Mesenchymal stem cell (in vitro differentiated cells and primary cell): ENCODE results near the gene SASH1.

Source experiments
- DNase-seq: peaks from one replicate; pipeline ENCODE4 v3.0.0-alpha.2; 2013
- H2AFZ ChIP-seq: one replicate; pipeline ENCODE4 v1.6.1; 2013; ENCODE audit warnings: low read depth, mild to moderate bottlenecking, control low read depth, inconsistent platforms, low read length, moderate library complexity
- H2AK5ac ChIP-seq: 2 replicates; pipeline ENCODE4 v1.6.1; 2013; ENCODE audit warnings: low read length, moderate library complexity, mild to moderate bottlenecking, inconsistent platforms; ENCODE audit not compliant: severe bottlenecking
- H2BK120ac ChIP-seq: one replicate; pipeline ENCODE4 v1.6.1; 2013; ENCODE audit warnings: low read depth, mild to moderate bottlenecking, inconsistent platforms, low read length, moderate library complexity
- H2BK12ac ChIP-seq, 2 experiments: one replicate each; pipeline ENCODE4 v1.6.1; 2013; ENCODE audit warnings: inconsistent platforms in 2 of 2, low read length in 2 of 2, mild to moderate bottlenecking in 2 of 2, moderate library complexity in 2 of 2, control low read depth in 1 of 2
- H2BK15ac ChIP-seq: one replicate; pipeline ENCODE4 v1.6.1; 2013; ENCODE audit warnings: mild to moderate bottlenecking, low read depth, inconsistent platforms; ENCODE audit not compliant: poor library complexity, severe bottlenecking
- H2BK5ac ChIP-seq: 2 replicates; pipeline ENCODE4 v1.6.1; 2013; ENCODE audit warnings: low read depth, mild to moderate bottlenecking, low read length, control low read depth, inconsistent platforms; ENCODE audit not compliant: poor library complexity, severe bottlenecking
- H3K14ac ChIP-seq, 2 experiments: one replicate each; pipeline ENCODE4 v1.6.1; 2013; ENCODE audit warnings: inconsistent platforms in 2 of 2, low read length in 2 of 2, control low read depth in 1 of 2, mild to moderate bottlenecking in 1 of 2, moderate library complexity in 1 of 2
- H3K18ac ChIP-seq, 2 experiments: one replicate each; pipeline ENCODE4 v1.6.1; 2013; ENCODE audit warnings: inconsistent platforms in 2 of 2, low read length in 2 of 2, control low read depth in 1 of 2, low read depth in 1 of 2, mild to moderate bottlenecking in 1 of 2
- H3K23ac ChIP-seq, 2 experiments: one replicate each; pipeline ENCODE4 v1.6.1; 2013; ENCODE audit warnings: inconsistent platforms in 2 of 2, low read length in 2 of 2, mild to moderate bottlenecking in 2 of 2, moderate library complexity in 2 of 2, control low read depth in 1 of 2
- H3K27ac ChIP-seq: 2 replicates; pipeline ENCODE4 v1.5.1; 2013; ENCODE audit warnings: mild to moderate bottlenecking, moderate library complexity, low read length, control low read depth, inconsistent platforms; ENCODE audit not compliant: poor library complexity, severe bottlenecking
- H3K27me3 ChIP-seq, 2 experiments: 2 replicates each; pipeline versions ENCODE4 v1.6.1 to v1.7.0; 2013; ENCODE audit warnings: low read length in 2 of 2, mild to moderate bottlenecking in 2 of 2, moderate library complexity in 2 of 2, control low read depth in 1 of 2, inconsistent platforms in 1 of 2; ENCODE audit not compliant: control insufficient read depth in 1 of 2, insufficient read depth in 1 of 2
- H3K36me3 ChIP-seq, 2 experiments: 2 replicates each; pipeline versions ENCODE4 v1.6.1 to v1.7.0; 2013; ENCODE audit warnings: low read length in 2 of 2, control low read depth in 1 of 2, inconsistent platforms in 1 of 2, low read depth in 1 of 2, mild to moderate bottlenecking in 1 of 2; ENCODE audit not compliant: insufficient read depth in 2 of 2, control insufficient read depth in 1 of 2
- H3K4ac ChIP-seq, 2 experiments: one replicate each; pipeline ENCODE4 v1.6.1; 2013; ENCODE audit warnings: inconsistent platforms in 2 of 2, low read length in 2 of 2, mild to moderate bottlenecking in 2 of 2, moderate library complexity in 2 of 2, control low read depth in 1 of 2, low read depth in 1 of 2
- H3K4me1 ChIP-seq: 2 replicates; pipeline ENCODE4 v1.6.1; 2013; ENCODE audit warnings: low read depth, low read length, control low read depth; ENCODE audit not compliant: control insufficient read depth, insufficient read depth
- H3K4me2 ChIP-seq: 2 replicates; pipeline ENCODE4 v1.6.1; 2013; ENCODE audit warnings: low read length, mild to moderate bottlenecking, inconsistent platforms; ENCODE audit not compliant: poor library complexity, severe bottlenecking
- H3K4me3 ChIP-seq, 2 experiments: 2 replicates each; pipeline versions ENCODE4 v1.5.1 to v1.7.0; 2013; ENCODE audit warnings: low read length in 2 of 2, mild to moderate bottlenecking in 2 of 2, control low read depth in 1 of 2, low read depth in 1 of 2; ENCODE audit not compliant: insufficient read depth in 1 of 2
- H3K79me1 ChIP-seq: replicated peaks from 2 replicates; pipeline ENCODE4 v1.6.1; 2013; ENCODE audit warnings: mild to moderate bottlenecking, control low read depth, low read length, inconsistent platforms; ENCODE audit not compliant: poor library complexity, severe bottlenecking
- H3K9ac ChIP-seq: 2 replicates; pipeline ENCODE4 v1.7.0; 2013; ENCODE audit warnings: mild to moderate bottlenecking, low read length, moderate library complexity
- H3K9me3 ChIP-seq: 2 replicates; pipeline ENCODE4 v1.7.0; 2013; ENCODE audit warnings: mild to moderate bottlenecking, low read length; ENCODE audit not compliant: control insufficient read depth
- H4K8ac ChIP-seq: one replicate; pipeline ENCODE4 v1.6.1; 2013; ENCODE audit warnings: inconsistent platforms, mild to moderate bottlenecking, low read length, moderate library complexity
- H4K91ac ChIP-seq: one replicate; pipeline ENCODE4 v1.6.1; 2013; ENCODE audit warnings: mild to moderate bottlenecking, low read length, inconsistent platforms
- WGBS: methylation state at CpG from one replicate; pipeline ENCODE4 v1.1.7; 2013; ENCODE audit warnings: mixed read lengths; 5-methylcytosine and 5-hydroxymethylcytosine counted together

SASH1 gene

DNA sequence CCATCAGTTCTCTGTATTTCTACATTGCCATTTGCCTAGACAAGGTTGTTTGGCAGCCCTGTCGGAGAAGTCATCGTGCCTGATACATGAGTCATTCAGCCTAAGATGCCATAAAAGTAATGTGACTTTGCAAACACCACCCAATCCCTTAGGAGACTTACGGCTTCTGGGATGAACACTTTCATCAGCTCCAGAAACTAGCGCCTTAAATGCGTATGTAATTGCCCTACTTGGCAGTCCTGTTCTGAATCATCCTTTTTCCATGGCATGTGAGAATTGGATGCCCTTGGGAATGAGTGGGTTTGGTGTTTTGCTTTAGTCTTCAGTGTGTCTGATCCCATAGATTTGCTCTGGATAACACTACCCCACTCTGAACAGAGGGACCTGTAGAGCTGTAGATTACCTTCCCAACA, 158.5 kb downstream of the SASH1 start:
- Histone ChIP-seq H3K4me1 (peaks cover 5% of the 10 kb centered on the region), H4K91ac (no peak overlapping the region), H3K4ac (peak overlapping the region in 1 of 2 experiments; percentile 30), H2BK5ac (no peak overlapping the region), H3K9ac (peak overlapping the region; percentile 92), H2BK12ac (peak overlapping the region; percentile 28 to 70), H3K14ac (peak overlapping the region in 1 of 2 experiments; percentile 18), H3K23ac (no peak overlapping the region), H3K4me3 (peak overlapping the region in 1 of 2 experiments; percentile 46), H3K36me3 (peaks cover 0 to 20% of the 10 kb centered on the region in 2 experiments), H2AFZ (no peak overlapping the region), H2BK120ac (no peak overlapping the region), H3K4me2 (no peak overlapping the region), H3K9me3 (no peaks in the 10 kb centered on the region), H3K79me1 (peaks cover 21% of the 10 kb centered on the region), H3K27ac (peak overlapping the region; percentile 11), H4K8ac (no peak overlapping the region), H3K18ac (peak overlapping the region in 1 of 2 experiments; percentile 56), H3K27me3 (no peaks in the 10 kb centered on the region), H2AK5ac (peak overlapping the region; percentile 55), H2BK15ac (no peak overlapping the region)
- peak; percentile 96 for DNase-seq
- WGBS = 30% methylated on average over 3 of the region's 5 CpGs

- H3K18ac ChIP-seq = peak overlapping the region in 1 of 2 experiments; percentile 43
- WGBS = 85% methylated on average over 8 of the region's 8 CpGs
- peak overlapping the region; percentile 45 for H4K8ac ChIP-seq
- H4K91ac ChIP-seq = no peak overlapping the region
- H2BK5ac ChIP-seq = no peak overlapping the region
- peak; percentile 60 for DNase-seq
- H3K79me1 ChIP-seq = peaks cover 19% of the 10 kb centered on the region
- no peak overlapping the region for H2AFZ ChIP-seq
- H3K23ac ChIP-seq = no peak overlapping the region
- H2BK12ac ChIP-seq = peak overlapping the region; percentile 77
- peak overlapping the region in 1 of 2 experiments; percentile 17 for H3K4ac ChIP-seq
- H2AK5ac ChIP-seq = no peak overlapping the region
- no peak overlapping the region for H3K14ac ChIP-seq
- H2BK15ac ChIP-seq = no peak overlapping the region
- no peak overlapping the region for H3K27ac ChIP-seq
- H3K9me3 ChIP-seq = no peaks in the 10 kb centered on the region
- no peak overlapping the region for H2BK120ac ChIP-seq
- H3K27me3 ChIP-seq = no peaks in the 10 kb centered on the region
- H3K9ac ChIP-seq = peak overlapping the region; percentile 92
- H3K36me3 ChIP-seq = peaks cover 0 to 28% of the 10 kb centered on the region in 2 experiments
- peak overlapping the region in 1 of 2 experiments; percentile 46 for H3K4me3 ChIP-seq
- no peak overlapping the region for H3K4me2 ChIP-seq
- peaks cover 5% of the 10 kb centered on the region for H3K4me1 ChIP-seq
Observed at GRCh38 chr6:148502083-148502772, 159.6 kb downstream of the SASH1 start.

GRCh38 chr6:148502773-148503135, 160.1 kb downstream of the SASH1 start:
- peak overlapping the region; percentile 32 for H4K8ac ChIP-seq
- H3K4me2 ChIP-seq = no peak overlapping the region
- H2BK120ac ChIP-seq = no peak overlapping the region
- H2BK15ac ChIP-seq = no peak overlapping the region
- no peak overlapping the region for H4K91ac ChIP-seq
- no peak for DNase-seq
- H3K23ac ChIP-seq = no peak overlapping the region
- peaks cover 5% of the 10 kb centered on the region for H3K4me1 ChIP-seq
- H3K18ac ChIP-seq = peak overlapping the region in 1 of 2 experiments; percentile 42
- no peak overlapping the region for H3K14ac ChIP-seq
- H2AFZ ChIP-seq = no peak overlapping the region
- H3K4ac ChIP-seq = no peak overlapping the region
- no peak overlapping the region for H2BK5ac ChIP-seq
- H3K4me3 ChIP-seq = peak overlapping the region in 1 of 2 experiments; percentile 25
- 83% methylated on average over 6 of the region's 6 CpGs for WGBS
- peaks cover 0 to 23% of the 10 kb centered on the region in 2 experiments for H3K36me3 ChIP-seq
- H3K27ac ChIP-seq = no peak overlapping the region
- no peaks in the 10 kb centered on the region for H3K9me3 ChIP-seq
- no peaks in the 10 kb centered on the region for H3K27me3 ChIP-seq
- H2AK5ac ChIP-seq = no peak overlapping the region
- H2BK12ac ChIP-seq = no peak overlapping the region
- H3K9ac ChIP-seq = peak overlapping the region; percentile 92
- H3K79me1 ChIP-seq = peaks cover 20% of the 10 kb centered on the region

DNA sequence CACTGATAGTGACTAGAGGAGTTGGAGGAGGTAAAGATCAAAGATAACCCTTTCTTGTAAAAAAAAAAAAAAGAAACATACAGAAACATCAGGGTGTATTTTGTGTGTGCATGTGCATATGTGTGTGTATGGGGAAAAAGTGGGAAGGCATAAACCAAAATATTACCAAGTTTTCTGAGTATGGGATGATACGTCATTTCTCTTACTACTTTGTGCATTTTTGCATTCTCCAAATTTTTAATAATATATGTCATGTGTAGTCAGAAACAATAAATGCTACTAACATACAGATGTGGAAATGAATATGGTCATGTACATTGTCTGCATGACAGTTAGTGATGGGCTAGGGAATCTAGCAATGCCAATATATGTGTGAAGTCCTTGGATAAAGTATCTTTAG, 161.1 kb downstream of the SASH1 start:
- H2BK5ac ChIP-seq = no peak overlapping the region
- H3K4me2 ChIP-seq = no peak overlapping the region
- no peak overlapping the region for H3K18ac ChIP-seq
- H2BK12ac ChIP-seq = no peak overlapping the region
- H3K27me3 ChIP-seq = no peaks in the 10 kb centered on the region
- H3K9me3 ChIP-seq = no peaks in the 10 kb centered on the region
- H3K36me3 ChIP-seq = peaks cover 0 to 22% of the 10 kb centered on the region in 2 experiments
- no peak overlapping the region for H3K4me3 ChIP-seq
- no peak overlapping the region for H2BK15ac ChIP-seq
- peaks cover 7% of the 10 kb centered on the region for H3K4me1 ChIP-seq
- H2AK5ac ChIP-seq = no peak overlapping the region
- no peak overlapping the region for H4K8ac ChIP-seq
- no peak overlapping the region for H3K27ac ChIP-seq
- no peak overlapping the region for H3K23ac ChIP-seq
- DNase-seq = no peak
- H3K4ac ChIP-seq = no peak overlapping the region
- H3K79me1 ChIP-seq = peaks cover 17% of the 10 kb centered on the region
- no peak overlapping the region for H2BK120ac ChIP-seq
- peak overlapping the region; percentile 92 for H3K9ac ChIP-seq
- H2AFZ ChIP-seq = no peak overlapping the region
- WGBS = 25% methylated on average over 1 of the region's 1 CpG
- H3K14ac ChIP-seq = no peak overlapping the region
- no peak overlapping the region for H4K91ac ChIP-seq
